HEK293 (cell line): Measurements from ENCODE around the gene TMEM255A.

Experiments used
- REST ChIP-seq: fragments of 450-650 bp; formaldehyde crosslinking; IDR thresholded peaks from 2 replicates; pipeline ENCODE4 v1.5.1; 2016; ENCODE audit warnings: missing biosample characterization, missing genetic modification characterization
- ZNF132 ChIP-seq: fragments of 450-650 bp; formaldehyde crosslinking; IDR thresholded peaks from 2 replicates; pipeline ENCODE4 v1.5.1; 2017; ENCODE audit warnings: missing biosample characterization, missing genetic modification characterization, borderline replicate concordance
- ZNF292 ChIP-seq: fragments of 450-650 bp; formaldehyde crosslinking; IDR thresholded peaks from 2 replicates; pipeline ENCODE4 v1.5.1; 2016; ENCODE audit warnings: low read depth, missing biosample characterization, missing genetic modification characterization, borderline replicate concordance
- ZNF416 ChIP-seq: fragments of 450-650 bp; formaldehyde crosslinking; IDR thresholded peaks from 2 replicates; pipeline ENCODE4 v1.5.1; 2016; ENCODE audit warnings: missing biosample characterization, missing genetic modification characterization
- ZNF629 ChIP-seq: fragments of 450-650 bp; formaldehyde crosslinking; IDR thresholded peaks from 2 replicates; pipeline ENCODE4 v1.5.1; 2017; ENCODE audit warnings: missing biosample characterization, missing genetic modification characterization

- TF ChIP-seq ZNF416 (tag by site-specific recombination) (no peak), ZNF132 (tag by site-specific recombination) (no peak), REST (tag by site-specific recombination) (no peak), ZNF292 (tag by site-specific recombination) (no peak), ZNF629 (tag by site-specific recombination) (peak; percentile 27; the same call in 1 of the 2 replicates)
Observed at GRCh38 chrX:120250522-120251271, 60.6 kb downstream of the TMEM255A start, which contains the start of gene ZBTB33.
